ENCODE measurements around the gene ZDHHC11B.

ZDHHC11B gene

DNA sequence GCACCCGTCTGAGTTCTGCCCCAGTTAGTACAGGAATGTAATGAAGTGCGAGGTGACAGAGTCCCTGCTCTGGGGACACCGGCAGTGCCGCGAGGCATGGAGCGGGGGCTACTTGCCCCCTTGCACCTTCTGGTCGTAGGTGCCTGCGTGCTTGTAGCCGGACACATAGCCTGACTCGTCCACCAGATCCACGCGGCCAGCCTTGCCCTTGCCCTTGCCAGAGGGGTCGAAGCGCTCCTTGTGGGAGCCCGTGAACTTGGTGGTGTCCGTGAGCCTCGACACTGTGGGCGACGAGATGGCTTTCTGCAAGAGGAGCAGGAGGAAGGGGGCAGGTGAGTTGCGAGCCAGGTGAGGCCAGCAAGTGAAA, 119.6 kb downstream of the ZDHHC11B start:
- no peaks in the 10 kb centered on the region for H4K20me1 ChIP-seq (ENCODE audit: control insufficient read depth, insufficient read depth, low read depth, low read length)
- H3K9me3 ChIP-seq (ENCODE audit: control insufficient read depth, insufficient read depth, low read length), result no peaks in the 10 kb centered on the region
- H3F3A ChIP-seq (ENCODE audit: control insufficient read depth, insufficient read depth), result no peaks in the 10 kb centered on the region
- TF ChIP-seq, protein P1, sequence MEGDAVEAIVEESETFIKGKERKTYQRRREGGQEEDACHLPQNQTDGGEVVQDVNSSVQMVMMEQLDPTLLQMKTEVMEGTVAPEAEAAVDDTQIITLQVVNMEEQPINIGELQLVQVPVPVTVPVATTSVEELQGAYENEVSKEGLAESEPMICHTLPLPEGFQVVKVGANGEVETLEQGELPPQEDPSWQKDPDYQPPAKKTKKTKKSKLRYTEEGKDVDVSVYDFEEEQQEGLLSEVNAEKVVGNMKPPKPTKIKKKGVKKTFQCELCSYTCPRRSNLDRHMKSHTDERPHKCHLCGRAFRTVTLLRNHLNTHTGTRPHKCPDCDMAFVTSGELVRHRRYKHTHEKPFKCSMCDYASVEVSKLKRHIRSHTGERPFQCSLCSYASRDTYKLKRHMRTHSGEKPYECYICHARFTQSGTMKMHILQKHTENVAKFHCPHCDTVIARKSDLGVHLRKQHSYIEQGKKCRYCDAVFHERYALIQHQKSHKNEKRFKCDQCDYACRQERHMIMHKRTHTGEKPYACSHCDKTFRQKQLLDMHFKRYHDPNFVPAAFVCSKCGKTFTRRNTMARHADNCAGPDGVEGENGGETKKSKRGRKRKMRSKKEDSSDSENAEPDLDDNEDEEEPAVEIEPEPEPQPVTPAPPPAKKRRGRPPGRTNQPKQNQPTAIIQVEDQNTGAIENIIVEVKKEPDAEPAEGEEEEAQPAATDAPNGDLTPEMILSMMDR (IDR thresholded peaks at IDR 0.05; ENCODE audit: low read depth, low read length, poor library complexity, severe bottlenecking), result no peak
- TF ChIP-seq EZH2phosphoT487 (IDR thresholded peaks at IDR 0.05; ENCODE audit: borderline replicate concordance, low read length), result no peak
- H3K4me3 ChIP-seq (ENCODE audit: low read length), result no peak overlapping the region
- H3K27me3 ChIP-seq (ENCODE audit: control insufficient read depth, low read length), result no peaks in the 10 kb centered on the region
- H3K9me2 ChIP-seq (replicated peaks; ENCODE audit: control insufficient read depth, low read length), result no peaks in the 10 kb centered on the region
- H3K36me3 ChIP-seq (ENCODE audit: control insufficient read depth, low read length), result peaks cover 37% of the 10 kb centered on the region
- no peaks in the 10 kb centered on the region for H3K79me2 ChIP-seq (ENCODE audit: control insufficient read depth, low read length)
- H3K4me2 ChIP-seq (ENCODE audit: low read length), result no peak overlapping the region
- no peak overlapping the region for H3K27ac ChIP-seq (ENCODE audit: low read depth, low read length)
- no peaks in the 10 kb centered on the region for H3K4me1 ChIP-seq (ENCODE audit: control insufficient read depth, low read length)

DNA sequence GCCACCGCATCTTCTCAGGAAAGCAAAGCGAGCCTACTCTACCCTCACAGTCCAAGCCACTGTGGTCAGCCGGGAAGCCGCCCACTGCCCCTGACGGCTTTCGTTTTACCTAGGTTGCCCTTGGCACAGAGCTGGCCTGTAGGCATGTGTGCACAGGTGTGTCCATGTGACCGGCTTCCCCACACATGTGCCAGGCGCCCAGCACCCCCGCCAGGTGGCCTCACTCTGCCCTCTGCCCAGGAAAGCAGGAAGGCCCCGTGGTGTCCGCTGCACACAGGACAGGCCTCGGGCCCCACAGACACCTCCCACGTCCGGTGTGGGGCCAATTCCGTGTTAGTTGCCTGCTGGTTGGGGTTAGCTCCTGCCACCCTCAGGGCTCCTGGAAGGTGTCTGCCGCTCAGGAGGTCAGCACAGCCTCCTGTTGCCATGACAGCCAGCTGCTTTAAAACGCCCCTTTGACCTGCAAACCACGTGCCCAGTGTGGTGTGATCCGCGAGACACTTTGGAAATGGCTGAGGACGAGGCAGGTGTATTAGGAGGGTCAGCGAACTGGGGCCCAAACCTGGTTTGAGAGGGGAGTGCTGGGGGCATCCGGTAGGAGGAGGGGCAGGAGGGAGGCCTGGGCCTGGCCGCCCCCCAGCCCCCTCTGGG, 120.1 kb downstream of the ZDHHC11B start:
- H3K9me3 ChIP-seq (ENCODE audit: control insufficient read depth, insufficient read depth, low read length), result no peaks in the 10 kb centered on the region
- no peak overlapping the region for H3K4me3 ChIP-seq (ENCODE audit: low read length)
- H3K79me2 ChIP-seq (ENCODE audit: control insufficient read depth, low read length), result no peaks in the 10 kb centered on the region
- no peak overlapping the region for H3K27ac ChIP-seq (ENCODE audit: low read depth, low read length)
- H3K4me1 ChIP-seq (ENCODE audit: control insufficient read depth, low read length), result no peaks in the 10 kb centered on the region
- TF ChIP-seq, protein P1 (IDR thresholded peaks at IDR 0.05; ENCODE audit: low read depth, low read length, poor library complexity, severe bottlenecking), result no peak
- no peak for TF ChIP-seq EZH2phosphoT487 (IDR thresholded peaks at IDR 0.05; ENCODE audit: borderline replicate concordance, low read length)
- H3K27me3 ChIP-seq (ENCODE audit: control insufficient read depth, low read length), result no peaks in the 10 kb centered on the region
- H3K36me3 ChIP-seq (ENCODE audit: control insufficient read depth, low read length), result peaks cover 42% of the 10 kb centered on the region
- no peak overlapping the region for H3K4me2 ChIP-seq (ENCODE audit: low read length)
- H4K20me1 ChIP-seq (ENCODE audit: control insufficient read depth, insufficient read depth, low read depth, low read length), result no peaks in the 10 kb centered on the region
- no peaks in the 10 kb centered on the region for H3F3A ChIP-seq (ENCODE audit: control insufficient read depth, insufficient read depth)
- no peaks in the 10 kb centered on the region for H3K9me2 ChIP-seq (replicated peaks; ENCODE audit: control insufficient read depth, low read length)

DNA sequence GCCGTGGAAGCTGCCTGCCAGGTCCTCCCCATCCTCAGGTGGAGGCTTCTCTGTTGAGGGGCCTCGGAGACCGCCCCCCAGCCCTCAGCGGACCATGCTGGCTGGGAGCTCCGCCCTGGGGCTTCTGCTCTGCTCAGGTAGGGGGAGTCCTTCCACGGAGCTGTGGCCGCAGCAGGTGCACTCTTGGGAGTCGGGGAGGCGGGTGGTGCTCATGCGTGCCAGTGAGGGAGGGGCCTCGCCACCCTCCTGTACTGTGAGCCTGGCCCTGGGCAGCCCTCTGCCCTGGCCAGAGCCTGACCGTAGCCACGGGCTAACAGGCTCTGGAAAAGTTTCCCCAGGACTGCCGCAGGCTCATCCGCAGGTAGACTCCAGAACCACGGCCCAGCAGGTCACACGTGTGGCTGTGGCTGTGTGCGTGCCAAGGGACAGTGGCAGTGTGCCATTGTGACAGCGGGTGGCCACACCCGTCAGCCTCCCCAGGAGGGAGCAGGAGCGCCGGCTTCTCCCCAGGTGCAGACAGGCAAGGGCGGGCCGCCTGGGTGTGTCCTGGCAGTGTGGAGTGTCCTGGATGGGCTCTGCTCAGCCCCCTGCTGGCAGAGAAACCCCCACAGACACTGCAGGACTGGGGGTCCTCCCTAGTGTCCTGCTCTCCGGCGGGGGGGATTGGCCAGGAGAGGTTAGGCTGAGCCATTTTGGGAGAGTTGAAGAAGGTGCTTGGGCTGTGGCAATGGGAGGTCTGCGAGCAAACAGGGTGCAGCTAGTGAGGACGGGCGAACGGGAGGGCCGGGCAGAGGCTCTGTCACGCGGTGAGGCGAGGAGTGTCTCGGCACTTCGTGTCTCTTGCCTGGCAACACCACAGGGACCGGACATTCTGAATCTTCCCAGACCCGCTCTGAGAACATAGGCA, 120.8 kb downstream of the ZDHHC11B start:
- Histone ChIP-seq H3K9me3 (ENCODE audit: control insufficient read depth, insufficient read depth, low read length) (no peaks in the 10 kb centered on the region), H3F3A (ENCODE audit: control insufficient read depth, insufficient read depth) (no peaks in the 10 kb centered on the region), H3K4me2 (ENCODE audit: low read length) (no peak overlapping the region), H3K4me3 (ENCODE audit: low read length) (no peak overlapping the region), H4K20me1 (ENCODE audit: control insufficient read depth, insufficient read depth, low read depth, low read length) (no peaks in the 10 kb centered on the region), H3K27me3 (ENCODE audit: control insufficient read depth, low read length) (no peaks in the 10 kb centered on the region), H3K36me3 (ENCODE audit: control insufficient read depth, low read length) (peaks cover 47% of the 10 kb centered on the region), H3K27ac (ENCODE audit: low read depth, low read length) (no peak overlapping the region), H3K9me2 (replicated peaks; ENCODE audit: control insufficient read depth, low read length) (no peaks in the 10 kb centered on the region), H3K79me2 (ENCODE audit: control insufficient read depth, low read length) (no peaks in the 10 kb centered on the region), H3K4me1 (ENCODE audit: control insufficient read depth, low read length) (no peaks in the 10 kb centered on the region)
- TF ChIP-seq, protein P1 (IDR thresholded peaks at IDR 0.05; ENCODE audit: low read depth, low read length, poor library complexity, severe bottlenecking), result no peak
- no peak for TF ChIP-seq EZH2phosphoT487 (IDR thresholded peaks at IDR 0.05; ENCODE audit: borderline replicate concordance, low read length)

Data from DOHH2 (cell line).